ENCODE measurements around the gene ADGB.

DNA sequence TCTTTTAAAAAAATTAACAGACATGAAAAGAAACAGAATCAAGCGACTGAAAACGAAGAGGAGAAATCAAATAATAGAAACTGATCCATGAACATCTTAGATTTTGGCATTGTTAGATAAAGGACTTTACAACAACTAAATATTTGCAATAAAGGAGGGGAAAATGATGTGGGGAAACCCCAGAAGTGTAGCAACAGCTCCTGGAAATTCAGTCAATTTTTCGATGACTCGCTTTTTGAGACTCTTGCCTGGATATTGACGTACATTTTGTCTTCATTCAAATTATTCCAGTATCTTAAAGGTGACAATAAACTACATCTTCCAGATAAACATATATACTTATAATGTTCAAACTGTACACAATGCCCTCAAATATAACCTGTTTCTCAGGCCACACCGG, 44.1 kb downstream of the ADGB start:
- TF ChIP-seq, protein P1, sequence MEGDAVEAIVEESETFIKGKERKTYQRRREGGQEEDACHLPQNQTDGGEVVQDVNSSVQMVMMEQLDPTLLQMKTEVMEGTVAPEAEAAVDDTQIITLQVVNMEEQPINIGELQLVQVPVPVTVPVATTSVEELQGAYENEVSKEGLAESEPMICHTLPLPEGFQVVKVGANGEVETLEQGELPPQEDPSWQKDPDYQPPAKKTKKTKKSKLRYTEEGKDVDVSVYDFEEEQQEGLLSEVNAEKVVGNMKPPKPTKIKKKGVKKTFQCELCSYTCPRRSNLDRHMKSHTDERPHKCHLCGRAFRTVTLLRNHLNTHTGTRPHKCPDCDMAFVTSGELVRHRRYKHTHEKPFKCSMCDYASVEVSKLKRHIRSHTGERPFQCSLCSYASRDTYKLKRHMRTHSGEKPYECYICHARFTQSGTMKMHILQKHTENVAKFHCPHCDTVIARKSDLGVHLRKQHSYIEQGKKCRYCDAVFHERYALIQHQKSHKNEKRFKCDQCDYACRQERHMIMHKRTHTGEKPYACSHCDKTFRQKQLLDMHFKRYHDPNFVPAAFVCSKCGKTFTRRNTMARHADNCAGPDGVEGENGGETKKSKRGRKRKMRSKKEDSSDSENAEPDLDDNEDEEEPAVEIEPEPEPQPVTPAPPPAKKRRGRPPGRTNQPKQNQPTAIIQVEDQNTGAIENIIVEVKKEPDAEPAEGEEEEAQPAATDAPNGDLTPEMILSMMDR (IDR thresholded peaks at IDR 0.05 in 4 of 5, conservative IDR thresholded peaks at IDR 0.05 in 1 of 5): no peak
- no peak for TF ChIP-seq POLR2A (IDR thresholded peaks at IDR 0.05)

Measured in gastrocnemius medialis (tissue), 4 donors.